ENCODE measurements around the gene SLC11A1. TPM values are rescaled to one million over a fixed set of nuclear protein-coding genes. Genes with fewer than 3 reads are reported as not detected.
A peak's percentile ranks its signal among the peaks of the same experiment; 100 is the strongest.

The SLC11A1 gene
- total and polyA plus RNA-seq, 5 donors from 2014 or later, result 0.47 to 1.4 (median 0.74) TPM

- no peaks in the 10 kb centered on the region for H3K9me3 ChIP-seq (ENCODE audit: control insufficient read depth in 2 of 2, low read length in 2 of 2)
- H3K27ac ChIP-seq (ENCODE audit: insufficient read depth, low read length, poor library complexity, severe bottlenecking), result peak overlapping the region; percentile 72
- no peak for DNase-seq
- H3K4me3 ChIP-seq (ENCODE audit: low read depth, low read length), result peak overlapping the region; percentile 73
- Mint-ChIP-seq H3K27ac (peak overlapping the region; percentile 79 to 96 (median 85)), H3K36me3 (no peaks in the 10 kb centered on the region), H3K4me1 (peaks cover 0 to 34% (median 9%) of the 10 kb centered on the region in 4 donors), H3K27me3 (no peaks in the 10 kb centered on the region), H3K4me3 (peak overlapping the region; percentile 22 to 88 (median 76)), H3K9me3 (peaks cover 0 to 2% (median 0%) of the 10 kb centered on the region in 7 donors)
- no peak for ATAC-seq (ENCODE audit: low read depth in 2 of 2)
- no peaks in the 10 kb centered on the region for H3K36me3 ChIP-seq (ENCODE audit: control insufficient read depth, insufficient read depth, low read length)
- no peaks in the 10 kb centered on the region for H3K27me3 ChIP-seq (ENCODE audit: control insufficient read depth, insufficient read depth, low read length)
- peaks cover 10% of the 10 kb centered on the region for H3K4me1 ChIP-seq (ENCODE audit: control insufficient read depth, insufficient read depth, low read length, poor library complexity, severe bottlenecking)
Measured at GRCh38 chr2:218368150-218368528, 13.9 kb upstream of the SLC11A1 start.

- H3K36me3 ChIP-seq (ENCODE audit: control insufficient read depth, insufficient read depth, low read length), result no peaks in the 10 kb centered on the region
- H3K27me3 Mint-ChIP-seq, result no peaks in the 10 kb centered on the region
- peak overlapping the region; percentile 61 to 84 (median 70) for H3K4me3 Mint-ChIP-seq
- no peaks in the 10 kb centered on the region for H3K36me3 Mint-ChIP-seq
- ATAC-seq (ENCODE audit: low read depth in 2 of 2) (no peak), DNase-seq (no peak)
- H3K27ac Mint-ChIP-seq, result peak overlapping the region in 2 of 3 donors; percentile 79 to 85
- no peak overlapping the region for H3K4me3 ChIP-seq (ENCODE audit: low read depth, low read length)
- H3K4me1 Mint-ChIP-seq, result peaks cover 0 to 34% (median 9%) of the 10 kb centered on the region in 4 donors
- peaks cover 10% of the 10 kb centered on the region for H3K4me1 ChIP-seq (ENCODE audit: control insufficient read depth, insufficient read depth, low read length, poor library complexity, severe bottlenecking)
- H3K27ac ChIP-seq (ENCODE audit: insufficient read depth, low read length, poor library complexity, severe bottlenecking), result no peak overlapping the region
- H3K9me3 ChIP-seq (ENCODE audit: control insufficient read depth in 2 of 2, low read length in 2 of 2), result no peaks in the 10 kb centered on the region
- H3K27me3 ChIP-seq (ENCODE audit: control insufficient read depth, insufficient read depth, low read length), result no peaks in the 10 kb centered on the region
- peaks cover 0 to 2% (median 0%) of the 10 kb centered on the region in 7 donors for H3K9me3 Mint-ChIP-seq
Measured at GRCh38 chr2:218368621-218369153, 13.4 kb upstream of the SLC11A1 start.

- no peaks in the 10 kb centered on the region for H3K27me3 Mint-ChIP-seq
- H3K4me3 Mint-ChIP-seq, result peak overlapping the region in 3 of 4 donors; percentile 59 to 68 (median 61)
- DNase-seq, result no peak
- H3K9me3 Mint-ChIP-seq, result peaks cover 0 to 2% (median 0%) of the 10 kb centered on the region in 7 donors
- H3K27ac ChIP-seq (ENCODE audit: insufficient read depth, low read length, poor library complexity, severe bottlenecking), result no peak overlapping the region
- no peaks in the 10 kb centered on the region for H3K36me3 Mint-ChIP-seq
- no peaks in the 10 kb centered on the region for H3K9me3 ChIP-seq (ENCODE audit: control insufficient read depth in 2 of 2, low read length in 2 of 2)
- peak overlapping the region in 2 of 3 donors; percentile 85 to 86 for H3K27ac Mint-ChIP-seq
- H3K36me3 ChIP-seq (ENCODE audit: control insufficient read depth, insufficient read depth, low read length), result no peaks in the 10 kb centered on the region
- ATAC-seq (ENCODE audit: low read depth in 2 of 2), result no peak
- peaks cover 0 to 34% (median 9%) of the 10 kb centered on the region in 4 donors for H3K4me1 Mint-ChIP-seq
- no peak overlapping the region for H3K4me3 ChIP-seq (ENCODE audit: low read depth, low read length)
- H3K27me3 ChIP-seq (ENCODE audit: control insufficient read depth, insufficient read depth, low read length), result no peaks in the 10 kb centered on the region
- peaks cover 10% of the 10 kb centered on the region for H3K4me1 ChIP-seq (ENCODE audit: control insufficient read depth, insufficient read depth, low read length, poor library complexity, severe bottlenecking)
Measured at GRCh38 chr2:218369330-218369729, 12.7 kb upstream of the SLC11A1 start.

GRCh38 chr2:218370410-218371063, 11.5 kb upstream of the SLC11A1 start:
- peaks cover 0 to 2% (median 0%) of the 10 kb centered on the region in 7 donors for H3K9me3 Mint-ChIP-seq
- no peak for ATAC-seq (ENCODE audit: low read depth in 2 of 2)
- DNase-seq, result no peak

GRCh38 chr2:218371983-218372350, 10.1 kb upstream of the SLC11A1 start:
- Histone ChIP-seq H3K36me3 (ENCODE audit: control insufficient read depth, insufficient read depth, low read length) (no peaks in the 10 kb centered on the region), H3K4me1 (ENCODE audit: control insufficient read depth, insufficient read depth, low read length, poor library complexity, severe bottlenecking) (peaks cover 10% of the 10 kb centered on the region), H3K27ac (ENCODE audit: insufficient read depth, low read length, poor library complexity, severe bottlenecking) (no peak overlapping the region), H3K27me3 (ENCODE audit: control insufficient read depth, insufficient read depth, low read length) (no peaks in the 10 kb centered on the region), H3K4me3 (ENCODE audit: low read depth, low read length) (no peak overlapping the region), H3K9me3 (ENCODE audit: control insufficient read depth in 2 of 2, low read length in 2 of 2) (no peaks in the 10 kb centered on the region)
- no peaks in the 10 kb centered on the region for H3K36me3 Mint-ChIP-seq
- peak overlapping the region in 1 of 3 donors; percentile 77 for H3K27ac Mint-ChIP-seq
- no peaks in the 10 kb centered on the region for H3K9me3 Mint-ChIP-seq
- no peak for DNase-seq
- no peak for ATAC-seq (ENCODE audit: low read depth in 2 of 2)
- peaks cover 0 to 26% (median 9%) of the 10 kb centered on the region in 4 donors for H3K4me1 Mint-ChIP-seq
- H3K27me3 Mint-ChIP-seq, result no peaks in the 10 kb centered on the region
- H3K4me3 Mint-ChIP-seq, result no peak overlapping the region

More at GRCh38 chr2:218370410-218371063, 11.5 kb upstream of the SLC11A1 start:
- Mint-ChIP-seq H3K4me1 (peaks cover 0 to 30% (median 9%) of the 10 kb centered on the region in 4 donors), H3K36me3 (no peaks in the 10 kb centered on the region), H3K4me3 (no peak overlapping the region), H3K27me3 (no peaks in the 10 kb centered on the region), H3K27ac (peak overlapping the region; percentile 11 to 28 (median 17))
- Histone ChIP-seq H3K4me3 (ENCODE audit: low read depth, low read length) (no peak overlapping the region), H3K4me1 (ENCODE audit: control insufficient read depth, insufficient read depth, low read length, poor library complexity, severe bottlenecking) (peaks cover 10% of the 10 kb centered on the region), H3K9me3 (ENCODE audit: control insufficient read depth in 2 of 2, low read length in 2 of 2) (no peaks in the 10 kb centered on the region), H3K27me3 (ENCODE audit: control insufficient read depth, insufficient read depth, low read length) (no peaks in the 10 kb centered on the region), H3K36me3 (ENCODE audit: control insufficient read depth, insufficient read depth, low read length) (no peaks in the 10 kb centered on the region), H3K27ac (ENCODE audit: insufficient read depth, low read length, poor library complexity, severe bottlenecking) (no peak overlapping the region)

GRCh38 chr2:218374795-218375194, 7.3 kb upstream of the SLC11A1 start:
- Histone ChIP-seq H3K4me1 (ENCODE audit: control insufficient read depth, insufficient read depth, low read length, poor library complexity, severe bottlenecking) (no peaks in the 10 kb centered on the region), H3K9me3 (ENCODE audit: control insufficient read depth in 2 of 2, low read length in 2 of 2) (no peaks in the 10 kb centered on the region), H3K4me3 (ENCODE audit: low read depth, low read length) (no peak overlapping the region), H3K27ac (ENCODE audit: insufficient read depth, low read length, poor library complexity, severe bottlenecking) (no peak overlapping the region), H3K36me3 (ENCODE audit: control insufficient read depth, insufficient read depth, low read length) (no peaks in the 10 kb centered on the region), H3K27me3 (ENCODE audit: control insufficient read depth, insufficient read depth, low read length) (no peaks in the 10 kb centered on the region)
- Mint-ChIP-seq H3K4me3 (no peak overlapping the region), H3K4me1 (peaks cover 0 to 9% (median 7%) of the 10 kb centered on the region in 4 donors), H3K27me3 (peaks cover 13% of the 10 kb centered on the region), H3K36me3 (no peaks in the 10 kb centered on the region), H3K9me3 (peaks cover 0 to 1% (median 0%) of the 10 kb centered on the region in 7 donors), H3K27ac (no peak overlapping the region)
- no peak for DNase-seq
- ATAC-seq (ENCODE audit: low read depth in 2 of 2), result no peak

- Mint-ChIP-seq H3K36me3 (no peaks in the 10 kb centered on the region), H3K9me3 (peaks cover 0 to 1% (median 0%) of the 10 kb centered on the region in 7 donors), H3K4me3 (no peak overlapping the region), H3K4me1 (peaks cover 0 to 5% (median 4%) of the 10 kb centered on the region in 4 donors), H3K27me3 (peaks cover 13% of the 10 kb centered on the region), H3K27ac (no peak overlapping the region)
- Histone ChIP-seq H3K27ac (ENCODE audit: insufficient read depth, low read length, poor library complexity, severe bottlenecking) (no peak overlapping the region), H3K27me3 (ENCODE audit: control insufficient read depth, insufficient read depth, low read length) (no peaks in the 10 kb centered on the region), H3K4me1 (ENCODE audit: control insufficient read depth, insufficient read depth, low read length, poor library complexity, severe bottlenecking) (no peaks in the 10 kb centered on the region), H3K9me3 (ENCODE audit: control insufficient read depth in 2 of 2, low read length in 2 of 2) (no peaks in the 10 kb centered on the region), H3K36me3 (ENCODE audit: control insufficient read depth, insufficient read depth, low read length) (no peaks in the 10 kb centered on the region), H3K4me3 (ENCODE audit: low read depth, low read length) (no peak overlapping the region)
- ATAC-seq (ENCODE audit: low read depth in 2 of 2) (no peak), DNase-seq (no peak)
Measured at GRCh38 chr2:218375212-218375611, 6.9 kb upstream of the SLC11A1 start.

All from CD4-positive, CD25-positive, alpha-beta regulatory T cell (primary cell).